ENCODE measurements around the gene TSR2.

Gene TSR2

DNA sequence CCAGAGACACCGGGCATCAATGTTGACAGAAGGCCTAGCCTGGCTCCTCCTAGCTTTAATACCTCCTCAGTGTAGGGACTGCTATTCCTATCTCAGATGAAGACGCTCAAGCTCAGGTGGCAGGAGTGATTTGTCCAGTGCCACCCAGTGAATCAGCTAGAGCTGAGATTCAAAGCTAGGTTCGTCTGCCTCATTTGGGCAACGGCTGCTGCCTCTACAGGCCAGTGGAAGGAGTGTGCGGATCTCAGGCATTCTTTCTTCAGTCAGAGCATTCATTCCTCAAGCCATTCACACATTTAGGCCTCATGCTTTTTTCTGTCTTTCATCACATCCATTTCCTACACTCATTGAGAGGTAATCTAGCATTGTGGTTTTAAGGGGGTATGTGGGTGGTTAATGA is 7.3 kb downstream of the TSR2 start:
- no peak overlapping the region for H3K4me3 ChIP-seq (ENCODE audit: low read depth, low read length)
- peak; percentile 21 for DNase-seq (ENCODE audit: low read depth)
- no peak for TF ChIP-seq MYC (IDR thresholded peaks at IDR 0.05; ENCODE audit: low read depth, low read length)
- TF ChIP-seq, protein P1, sequence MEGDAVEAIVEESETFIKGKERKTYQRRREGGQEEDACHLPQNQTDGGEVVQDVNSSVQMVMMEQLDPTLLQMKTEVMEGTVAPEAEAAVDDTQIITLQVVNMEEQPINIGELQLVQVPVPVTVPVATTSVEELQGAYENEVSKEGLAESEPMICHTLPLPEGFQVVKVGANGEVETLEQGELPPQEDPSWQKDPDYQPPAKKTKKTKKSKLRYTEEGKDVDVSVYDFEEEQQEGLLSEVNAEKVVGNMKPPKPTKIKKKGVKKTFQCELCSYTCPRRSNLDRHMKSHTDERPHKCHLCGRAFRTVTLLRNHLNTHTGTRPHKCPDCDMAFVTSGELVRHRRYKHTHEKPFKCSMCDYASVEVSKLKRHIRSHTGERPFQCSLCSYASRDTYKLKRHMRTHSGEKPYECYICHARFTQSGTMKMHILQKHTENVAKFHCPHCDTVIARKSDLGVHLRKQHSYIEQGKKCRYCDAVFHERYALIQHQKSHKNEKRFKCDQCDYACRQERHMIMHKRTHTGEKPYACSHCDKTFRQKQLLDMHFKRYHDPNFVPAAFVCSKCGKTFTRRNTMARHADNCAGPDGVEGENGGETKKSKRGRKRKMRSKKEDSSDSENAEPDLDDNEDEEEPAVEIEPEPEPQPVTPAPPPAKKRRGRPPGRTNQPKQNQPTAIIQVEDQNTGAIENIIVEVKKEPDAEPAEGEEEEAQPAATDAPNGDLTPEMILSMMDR (IDR thresholded peaks at IDR 0.05; ENCODE audit: low read depth, low read length): peak; percentile 17

GRCh38 chrX:54449929-54450328 is 9.7 kb downstream of the TSR2 start:
- TF ChIP-seq POLR2A (IDR thresholded peaks at IDR 0.05; ENCODE audit: extremely low read depth, insufficient read length) (no peak), MAX (IDR thresholded peaks at IDR 0.05; ENCODE audit: low read depth, low read length) (no peak), MYC (IDR thresholded peaks at IDR 0.05; ENCODE audit: low read depth, low read length) (no peak)
- TF ChIP-seq, protein P1 (IDR thresholded peaks at IDR 0.05; ENCODE audit: low read depth, low read length): no peak
- H3K4me3 ChIP-seq (ENCODE audit: low read depth, low read length): no peak overlapping the region
- no peak for DNase-seq (ENCODE audit: low read depth)

- TF ChIP-seq MYC (IDR thresholded peaks at IDR 0.05; ENCODE audit: low read depth, low read length): no peak
- TF ChIP-seq, protein P1 (IDR thresholded peaks at IDR 0.05; ENCODE audit: low read depth, low read length): peak; percentile 15
- H3K4me3 ChIP-seq (ENCODE audit: low read depth, low read length): no peak overlapping the region
- peak; percentile 17 for DNase-seq (ENCODE audit: low read depth)
These were observed 12.7 kb downstream of the TSR2 start for GRCh38 chrX:54452920-54453319.

DNA sequence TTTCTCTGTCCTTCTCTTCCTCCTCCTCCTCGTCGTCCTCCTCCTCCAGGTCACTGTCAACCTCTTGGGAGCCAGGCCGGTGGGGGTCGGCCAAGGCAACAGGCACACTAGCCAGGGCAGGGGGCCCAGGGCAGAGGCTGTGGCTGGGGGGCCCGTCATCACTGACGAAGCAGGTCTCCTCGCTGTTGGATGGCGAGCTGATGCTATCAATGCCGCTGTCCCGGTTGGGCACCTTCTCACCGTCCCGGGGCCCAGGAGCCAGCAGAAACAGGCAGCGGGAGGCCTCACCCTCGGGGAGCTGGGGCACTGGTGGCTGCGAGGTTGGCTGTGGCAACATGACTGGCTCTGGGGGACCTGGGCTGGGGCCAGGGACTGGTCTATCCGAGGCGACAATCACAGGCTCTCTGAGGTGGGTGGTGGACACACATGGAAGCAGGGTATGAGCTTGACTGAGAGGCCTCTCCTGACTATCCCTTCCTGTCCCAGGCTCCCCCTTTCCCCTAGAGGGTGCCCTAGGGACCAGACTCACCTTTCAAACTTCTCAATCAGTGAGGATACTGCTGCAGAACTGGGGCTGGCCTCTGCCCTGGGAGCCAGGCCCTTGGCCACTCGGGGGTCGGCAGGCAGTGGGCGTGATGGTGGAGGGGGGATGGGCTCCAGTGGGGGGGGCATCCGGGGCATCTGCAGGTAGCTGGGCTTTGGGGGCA is 30.0 kb downstream of the TSR2 start:
- TF ChIP-seq POLR2A (IDR thresholded peaks at IDR 0.05; ENCODE audit: extremely low read depth, insufficient read length) (no peak), MAX (IDR thresholded peaks at IDR 0.05; ENCODE audit: low read depth, low read length) (no peak), MYC (IDR thresholded peaks at IDR 0.05; ENCODE audit: low read depth, low read length) (no peak)
- TF ChIP-seq, protein P1 (IDR thresholded peaks at IDR 0.05; ENCODE audit: low read depth, low read length): no peak
- no peak for DNase-seq (ENCODE audit: low read depth)
- H3K4me3 ChIP-seq (ENCODE audit: low read depth, low read length): no peak overlapping the region

GRCh38 chrX:54473993-54474859 is 34.0 kb downstream of the TSR2 start:
- DNase-seq (ENCODE audit: low read depth): no peak
- no peak overlapping the region for H3K4me3 ChIP-seq (ENCODE audit: low read depth, low read length)
- TF ChIP-seq MYC (IDR thresholded peaks at IDR 0.05; ENCODE audit: low read depth, low read length): no peak

- no peak for DNase-seq (ENCODE audit: low read depth)
- no peak overlapping the region for H3K4me3 ChIP-seq (ENCODE audit: low read depth, low read length)
- no peak for TF ChIP-seq MAX (IDR thresholded peaks at IDR 0.05; ENCODE audit: low read depth, low read length)
- no peak for TF ChIP-seq POLR2A (IDR thresholded peaks at IDR 0.05; ENCODE audit: extremely low read depth, insufficient read length)
- TF ChIP-seq, protein P1 (IDR thresholded peaks at IDR 0.05; ENCODE audit: low read depth, low read length): no peak
- no peak for TF ChIP-seq MYC (IDR thresholded peaks at IDR 0.05; ENCODE audit: low read depth, low read length)
These were observed 39.2 kb downstream of the TSR2 start for GRCh38 chrX:54479136-54480111.

All from NB4 (cell line).